ENCODE data around the gene COG5.

DNA sequence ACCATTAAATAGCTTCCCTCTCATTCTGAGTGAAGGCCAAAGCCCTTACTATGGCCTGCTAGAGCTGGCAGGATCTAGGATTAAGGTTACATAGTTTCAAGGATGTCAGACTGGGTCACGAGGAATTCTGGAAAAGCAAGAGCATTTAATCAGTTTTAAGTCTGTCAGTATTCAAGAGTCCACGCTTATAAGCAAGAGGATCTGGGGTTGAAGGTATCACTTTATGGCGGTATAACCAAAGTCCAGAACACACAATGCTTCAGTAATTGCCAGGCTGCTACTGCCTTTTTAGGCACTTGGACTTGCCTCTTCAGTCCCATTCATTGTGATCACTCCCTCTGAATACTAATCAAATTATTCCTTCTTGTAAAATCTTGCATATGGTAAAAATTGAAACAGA lies 293.9 kb downstream of the COG5 start:
- TF ChIP-seq, protein P1, sequence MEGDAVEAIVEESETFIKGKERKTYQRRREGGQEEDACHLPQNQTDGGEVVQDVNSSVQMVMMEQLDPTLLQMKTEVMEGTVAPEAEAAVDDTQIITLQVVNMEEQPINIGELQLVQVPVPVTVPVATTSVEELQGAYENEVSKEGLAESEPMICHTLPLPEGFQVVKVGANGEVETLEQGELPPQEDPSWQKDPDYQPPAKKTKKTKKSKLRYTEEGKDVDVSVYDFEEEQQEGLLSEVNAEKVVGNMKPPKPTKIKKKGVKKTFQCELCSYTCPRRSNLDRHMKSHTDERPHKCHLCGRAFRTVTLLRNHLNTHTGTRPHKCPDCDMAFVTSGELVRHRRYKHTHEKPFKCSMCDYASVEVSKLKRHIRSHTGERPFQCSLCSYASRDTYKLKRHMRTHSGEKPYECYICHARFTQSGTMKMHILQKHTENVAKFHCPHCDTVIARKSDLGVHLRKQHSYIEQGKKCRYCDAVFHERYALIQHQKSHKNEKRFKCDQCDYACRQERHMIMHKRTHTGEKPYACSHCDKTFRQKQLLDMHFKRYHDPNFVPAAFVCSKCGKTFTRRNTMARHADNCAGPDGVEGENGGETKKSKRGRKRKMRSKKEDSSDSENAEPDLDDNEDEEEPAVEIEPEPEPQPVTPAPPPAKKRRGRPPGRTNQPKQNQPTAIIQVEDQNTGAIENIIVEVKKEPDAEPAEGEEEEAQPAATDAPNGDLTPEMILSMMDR (conservative IDR thresholded peaks at IDR 0.05; ENCODE audit: low read length): no peak
- no peak for TF ChIP-seq EZH2phosphoT487 (IDR thresholded peaks at IDR 0.05; ENCODE audit: borderline replicate concordance, low read depth, low read length)

Measured in OCI-LY7 (cell line).